ENCODE measurements around the gene UGT2B7. TPM values are rescaled to one million over a fixed set of nuclear protein-coding genes. Genes with fewer than 3 reads are reported as not detected.

The UGT2B7 gene
- total RNA-seq, 4 donors from 2014 or later = 0.58 to 22.2 (median 2.0) TPM; not detected in 1

DNA sequence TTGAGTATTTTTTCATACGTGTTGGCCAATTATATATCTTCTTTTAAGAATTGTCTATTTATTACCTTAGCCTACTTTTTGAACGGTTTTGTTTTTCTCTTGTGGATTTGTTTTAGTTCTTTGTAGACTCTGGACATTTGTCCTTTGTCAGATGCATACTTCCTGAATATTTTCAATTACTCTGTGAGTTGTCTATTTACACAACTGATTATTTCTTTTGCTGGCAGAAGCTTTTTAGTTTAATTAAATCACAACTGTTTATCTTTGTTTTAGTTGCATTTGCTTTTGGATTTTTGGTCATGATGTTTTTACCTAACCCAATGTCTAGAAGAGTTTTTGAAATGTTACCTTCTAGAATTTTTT is 19.6 kb downstream of the UGT2B7 start:
- Histone ChIP-seq H3K9me3 (no peaks in the 10 kb centered on the region), H3K36me3 (no peaks in the 10 kb centered on the region), H3K27me3 (no peaks in the 10 kb centered on the region), H3K27ac (no peak overlapping the region), H3K4me1 (no peaks in the 10 kb centered on the region), H3K4me3 (no peak overlapping the region)
- intact Hi-C loops (cut with DNase I; ENCODE audit: low total_unique reads) = no loop called here
- TF ChIP-seq POLR2A (IDR thresholded peaks at IDR 0.05) = no peak
- TF ChIP-seq, protein P1, sequence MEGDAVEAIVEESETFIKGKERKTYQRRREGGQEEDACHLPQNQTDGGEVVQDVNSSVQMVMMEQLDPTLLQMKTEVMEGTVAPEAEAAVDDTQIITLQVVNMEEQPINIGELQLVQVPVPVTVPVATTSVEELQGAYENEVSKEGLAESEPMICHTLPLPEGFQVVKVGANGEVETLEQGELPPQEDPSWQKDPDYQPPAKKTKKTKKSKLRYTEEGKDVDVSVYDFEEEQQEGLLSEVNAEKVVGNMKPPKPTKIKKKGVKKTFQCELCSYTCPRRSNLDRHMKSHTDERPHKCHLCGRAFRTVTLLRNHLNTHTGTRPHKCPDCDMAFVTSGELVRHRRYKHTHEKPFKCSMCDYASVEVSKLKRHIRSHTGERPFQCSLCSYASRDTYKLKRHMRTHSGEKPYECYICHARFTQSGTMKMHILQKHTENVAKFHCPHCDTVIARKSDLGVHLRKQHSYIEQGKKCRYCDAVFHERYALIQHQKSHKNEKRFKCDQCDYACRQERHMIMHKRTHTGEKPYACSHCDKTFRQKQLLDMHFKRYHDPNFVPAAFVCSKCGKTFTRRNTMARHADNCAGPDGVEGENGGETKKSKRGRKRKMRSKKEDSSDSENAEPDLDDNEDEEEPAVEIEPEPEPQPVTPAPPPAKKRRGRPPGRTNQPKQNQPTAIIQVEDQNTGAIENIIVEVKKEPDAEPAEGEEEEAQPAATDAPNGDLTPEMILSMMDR (IDR thresholded peaks at IDR 0.05) = no peak
- no peak for DNase-seq

- Histone ChIP-seq H3K9me3 (no peaks in the 10 kb centered on the region), H3K36me3 (no peaks in the 10 kb centered on the region), H3K4me1 (no peaks in the 10 kb centered on the region), H3K27me3 (no peaks in the 10 kb centered on the region), H3K27ac (no peak overlapping the region), H3K4me3 (no peak overlapping the region)
- no peak for TF ChIP-seq POLR2A (IDR thresholded peaks at IDR 0.05)
- TF ChIP-seq, protein P1 (IDR thresholded peaks at IDR 0.05) = no peak
- intact Hi-C loops (cut with DNase I; ENCODE audit: low total_unique reads) = no loop called here
- DNase-seq = no peak
These were observed 20.5 kb downstream of the UGT2B7 start for GRCh38 chr4:69116645-69117321.

DNA sequence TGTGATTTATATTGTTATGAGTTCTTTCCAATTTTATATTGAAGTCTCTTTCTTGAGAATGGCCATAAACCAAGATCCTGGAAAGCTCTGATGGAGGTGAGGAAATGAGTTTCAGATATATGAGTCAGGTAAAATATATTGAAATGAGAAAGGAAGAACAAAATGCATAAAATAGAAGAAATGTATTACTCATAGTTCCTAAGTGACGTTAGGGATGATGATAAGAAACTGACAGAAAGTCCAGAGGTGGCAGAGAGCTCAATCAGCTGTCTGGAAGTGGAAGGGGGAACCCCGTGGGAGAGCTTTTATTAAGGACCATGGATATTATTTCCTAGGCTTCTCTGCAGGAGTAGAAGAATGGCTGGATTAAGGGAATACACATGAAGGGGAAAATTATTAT is 24.6 kb downstream of the UGT2B7 start:
- H3K27me3 ChIP-seq = no peaks in the 10 kb centered on the region
- no peak overlapping the region for H3K4me3 ChIP-seq
- H3K27ac ChIP-seq = no peak overlapping the region
- DNase-seq = no peak
- intact Hi-C loops (cut with DNase I; ENCODE audit: low total_unique reads) = no loop called here
- TF ChIP-seq, protein P1 (IDR thresholded peaks at IDR 0.05) = no peak
- no peak for TF ChIP-seq POLR2A (IDR thresholded peaks at IDR 0.05)
- H3K36me3 ChIP-seq = no peaks in the 10 kb centered on the region
- H3K4me1 ChIP-seq = no peaks in the 10 kb centered on the region
- H3K9me3 ChIP-seq = no peaks in the 10 kb centered on the region

DNA sequence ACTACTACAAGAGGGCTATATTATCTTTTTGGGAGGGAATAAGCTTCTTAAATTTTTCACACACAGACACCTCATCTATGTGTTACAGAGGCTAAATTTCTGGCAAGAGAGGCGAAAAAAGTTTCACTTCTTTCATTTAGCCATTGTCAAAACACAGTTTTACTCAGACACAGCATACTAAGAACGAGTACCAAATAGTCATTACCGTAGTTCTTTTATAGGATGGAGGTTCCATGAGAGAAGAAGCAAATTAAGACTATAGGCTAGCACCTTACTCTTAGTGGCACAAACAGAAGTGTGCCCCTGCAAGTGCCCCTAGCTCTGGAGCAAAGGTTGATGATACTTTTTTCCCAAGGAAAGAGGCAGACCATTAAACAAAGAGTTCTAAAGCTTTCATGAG is 26.2 kb downstream of the UGT2B7 start:
- intact Hi-C loops (cut with DNase I; ENCODE audit: low total_unique reads) = no loop called here
- H3K36me3 ChIP-seq = no peaks in the 10 kb centered on the region
- DNase-seq = no peak
- TF ChIP-seq, protein P1 (IDR thresholded peaks at IDR 0.05) = no peak
- TF ChIP-seq POLR2A (IDR thresholded peaks at IDR 0.05) = no peak
- H3K4me1 ChIP-seq = no peaks in the 10 kb centered on the region
- H3K9me3 ChIP-seq = no peaks in the 10 kb centered on the region
- no peak overlapping the region for H3K27ac ChIP-seq
- no peaks in the 10 kb centered on the region for H3K27me3 ChIP-seq
- H3K4me3 ChIP-seq = no peak overlapping the region

DNA sequence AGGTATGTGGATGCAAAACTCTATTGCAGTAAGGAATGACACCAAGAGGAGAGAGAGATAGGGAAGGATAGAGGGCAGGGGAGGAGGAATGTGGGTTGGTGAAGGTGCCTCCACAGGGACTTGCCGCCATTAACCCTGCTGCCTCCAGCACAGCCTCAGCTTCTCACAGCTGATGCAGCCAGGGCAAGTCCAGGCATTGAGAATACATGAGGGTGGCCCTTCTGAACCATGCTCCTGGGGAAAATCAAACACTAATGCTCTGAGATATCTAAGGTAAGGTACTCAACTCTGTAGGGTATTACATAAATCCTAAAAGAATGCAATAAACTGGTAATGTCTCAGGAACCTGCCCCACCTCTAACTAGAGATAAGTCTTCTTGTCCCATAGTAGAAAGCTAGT is 28.7 kb downstream of the UGT2B7 start:
- Histone ChIP-seq H3K27me3 (no peaks in the 10 kb centered on the region), H3K4me1 (no peaks in the 10 kb centered on the region), H3K9me3 (no peaks in the 10 kb centered on the region), H3K27ac (no peak overlapping the region), H3K36me3 (no peaks in the 10 kb centered on the region), H3K4me3 (no peak overlapping the region)
- no peak for DNase-seq
- no peak for TF ChIP-seq POLR2A (IDR thresholded peaks at IDR 0.05)
- TF ChIP-seq, protein P1 (IDR thresholded peaks at IDR 0.05) = no peak
- intact Hi-C loops (cut with DNase I; ENCODE audit: low total_unique reads) = no loop called here

Measured in uterus (tissue), 4 donors.